Uterus (tissue), 2 donors: Measurements from ENCODE around the gene SLC27A2.

Source experiments
- CTCF ChIP-seq, 4 experiments: fragments of 200-600 bp in 2 of 4; fragments of 450-650 bp in 2 of 4; sonication (generic) in 2 of 4; IDR thresholded peaks; one replicate each; pipeline ENCODE4 v1.5.1; 2016 to 2019; ENCODE audit warnings: antibody characterized with exemption in 4 of 4, mild to moderate bottlenecking in 2 of 4, moderate library complexity in 1 of 4
- POLR2A ChIP-seq, 2 donors: fragments of 450-650 bp; IDR thresholded peaks; one replicate each; pipeline ENCODE4 v1.6.1; 2016; ENCODE audit warnings: antibody characterized with exemption in 2 of 2, mild to moderate bottlenecking in 1 of 2, moderate library complexity in 1 of 2

- TF ChIP-seq CTCF (IDR thresholded peaks at IDR 0.05) = no peak
- TF ChIP-seq POLR2A (IDR thresholded peaks at IDR 0.05) = no peak
Measured at GRCh38 chr15:50218691-50219090, 36.7 kb downstream of the SLC27A2 start.
